Mucosa of descending colon (tissue), 3 donors: ENCODE data around the gene CXCL1. TPM values are rescaled to one million over a fixed set of nuclear protein-coding genes. Genes with fewer than 3 reads are reported as not detected.

ENCODE experiments used
- ATAC-seq: fragments of 200-7000 bp; cut with Tn5 transposase; one replicate; pipeline ENCODE4 v1.9.1; 2020; ENCODE audit warnings: mild to moderate bottlenecking, moderate library complexity
- DNase-seq, 3 donors: peaks; one replicate each; pipeline ENCODE4 v3.0.0-alpha.2; 2020
- H3K36me3 ChIP-seq: fragments of 200-600 bp; one replicate; pipeline ENCODE4 v1.8.0; 2021; ENCODE audit warnings: low read depth, mild to moderate bottlenecking
- H3K4me1 ChIP-seq: fragments of 200-600 bp; one replicate; pipeline ENCODE4 v1.8.0; 2021; ENCODE audit warnings: low read depth, mild to moderate bottlenecking
- H3K4me3 ChIP-seq: fragments of 200-600 bp; one replicate; pipeline ENCODE4 v1.8.0; 2021; ENCODE audit warnings: mild to moderate bottlenecking
- H3K9me3 ChIP-seq: fragments of 200-600 bp; one replicate; pipeline ENCODE4 v1.8.0; 2021; ENCODE audit warnings: mild to moderate bottlenecking
- intact Hi-C, 2 donors: fragments of 100-400 bp; cut with DNase I in 1 of 2; cut with micrococcal nuclease in 1 of 2; formaldehyde crosslinking; loops; one replicate each; pipeline versions ENCODE4 v1.11.0 to v1.11.1; 2022; cut with DNase I, micrococcal nuclease
- total RNA-seq, 3 donors: library from RNA; stranded (reverse); fragmentation: NEBNext Ultra II Directional in 2 of 3; extraction: Animal tissue kit (Norgen Biotek cat#: 25700) in 2 of 3; gene quantifications; one replicate each; pipeline versions ENCODE4 v1.2.1 to v1.2.4, GENCODE V29; 2021 to 2023
- TF ChIP-seq, protein P1 (sequence below): fragments of 200-600 bp; IDR thresholded peaks from one replicate; pipeline ENCODE4 v1.8.0; 2022; ENCODE audit warnings: antibody characterized with exemption, mild to moderate bottlenecking
- donor health status: DM: no; HTN: no; CAD: no; lungs with moderate emphysema.
- donor health status: DM: no; HTN: no; CAD: no.
- donor health status: DM: no; HTN: yes; CAD: no.

Gene CXCL1
- total RNA-seq, 3 donors from 2014 or later = 3.0 to 21.7 (median 3.2) TPM

DNA sequence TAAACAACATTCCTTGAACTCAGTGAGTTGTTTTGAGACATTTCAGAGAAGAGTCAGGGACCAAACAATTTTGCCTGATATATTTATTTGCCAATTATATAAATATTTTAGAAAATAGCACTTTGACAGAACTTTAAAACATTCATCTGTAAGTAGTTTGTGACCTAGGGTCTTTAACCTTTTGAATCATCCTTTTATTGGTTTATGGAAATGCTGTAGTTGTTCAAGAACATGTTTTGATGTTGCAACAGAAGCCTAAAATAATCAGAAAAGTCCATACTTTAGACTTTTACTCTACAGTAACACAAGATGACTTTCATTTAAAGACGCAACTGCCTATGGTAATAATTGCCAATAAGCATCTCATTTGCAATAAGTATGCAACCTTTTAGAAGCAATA is 43.0 kb downstream of the CXCL1 start:
- Histone ChIP-seq H3K9me3 (no peaks in the 10 kb centered on the region), H3K36me3 (no peaks in the 10 kb centered on the region), H3K4me3 (no peak overlapping the region), H3K4me1 (no peaks in the 10 kb centered on the region)
- ATAC-seq (no peak), DNase-seq (no peak)
- TF ChIP-seq, protein P1, sequence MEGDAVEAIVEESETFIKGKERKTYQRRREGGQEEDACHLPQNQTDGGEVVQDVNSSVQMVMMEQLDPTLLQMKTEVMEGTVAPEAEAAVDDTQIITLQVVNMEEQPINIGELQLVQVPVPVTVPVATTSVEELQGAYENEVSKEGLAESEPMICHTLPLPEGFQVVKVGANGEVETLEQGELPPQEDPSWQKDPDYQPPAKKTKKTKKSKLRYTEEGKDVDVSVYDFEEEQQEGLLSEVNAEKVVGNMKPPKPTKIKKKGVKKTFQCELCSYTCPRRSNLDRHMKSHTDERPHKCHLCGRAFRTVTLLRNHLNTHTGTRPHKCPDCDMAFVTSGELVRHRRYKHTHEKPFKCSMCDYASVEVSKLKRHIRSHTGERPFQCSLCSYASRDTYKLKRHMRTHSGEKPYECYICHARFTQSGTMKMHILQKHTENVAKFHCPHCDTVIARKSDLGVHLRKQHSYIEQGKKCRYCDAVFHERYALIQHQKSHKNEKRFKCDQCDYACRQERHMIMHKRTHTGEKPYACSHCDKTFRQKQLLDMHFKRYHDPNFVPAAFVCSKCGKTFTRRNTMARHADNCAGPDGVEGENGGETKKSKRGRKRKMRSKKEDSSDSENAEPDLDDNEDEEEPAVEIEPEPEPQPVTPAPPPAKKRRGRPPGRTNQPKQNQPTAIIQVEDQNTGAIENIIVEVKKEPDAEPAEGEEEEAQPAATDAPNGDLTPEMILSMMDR = no peak
- intact Hi-C loops = no loop called here

DNA sequence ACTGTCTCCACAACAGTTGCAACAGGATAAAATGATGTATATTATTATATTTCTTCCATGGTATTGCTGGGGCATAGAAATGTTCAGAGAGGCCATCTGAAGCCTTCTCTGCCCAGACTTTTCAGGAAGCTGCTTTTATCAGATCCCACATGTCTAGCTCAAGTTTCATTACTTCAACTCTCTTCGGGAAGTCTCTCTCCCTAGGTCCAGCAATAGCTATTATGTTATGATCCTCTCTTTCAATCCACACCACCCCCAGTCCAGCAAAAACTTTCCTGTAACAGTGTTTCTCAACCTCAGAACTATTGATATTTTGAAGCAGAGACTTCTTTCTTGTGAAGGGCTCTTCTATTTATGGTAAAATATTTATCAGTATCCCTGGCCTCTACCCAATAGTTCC is 44.9 kb downstream of the CXCL1 start:
- intact Hi-C loops = no loop called here
- no peak for ATAC-seq
- H3K4me3 ChIP-seq = no peak overlapping the region

DNA sequence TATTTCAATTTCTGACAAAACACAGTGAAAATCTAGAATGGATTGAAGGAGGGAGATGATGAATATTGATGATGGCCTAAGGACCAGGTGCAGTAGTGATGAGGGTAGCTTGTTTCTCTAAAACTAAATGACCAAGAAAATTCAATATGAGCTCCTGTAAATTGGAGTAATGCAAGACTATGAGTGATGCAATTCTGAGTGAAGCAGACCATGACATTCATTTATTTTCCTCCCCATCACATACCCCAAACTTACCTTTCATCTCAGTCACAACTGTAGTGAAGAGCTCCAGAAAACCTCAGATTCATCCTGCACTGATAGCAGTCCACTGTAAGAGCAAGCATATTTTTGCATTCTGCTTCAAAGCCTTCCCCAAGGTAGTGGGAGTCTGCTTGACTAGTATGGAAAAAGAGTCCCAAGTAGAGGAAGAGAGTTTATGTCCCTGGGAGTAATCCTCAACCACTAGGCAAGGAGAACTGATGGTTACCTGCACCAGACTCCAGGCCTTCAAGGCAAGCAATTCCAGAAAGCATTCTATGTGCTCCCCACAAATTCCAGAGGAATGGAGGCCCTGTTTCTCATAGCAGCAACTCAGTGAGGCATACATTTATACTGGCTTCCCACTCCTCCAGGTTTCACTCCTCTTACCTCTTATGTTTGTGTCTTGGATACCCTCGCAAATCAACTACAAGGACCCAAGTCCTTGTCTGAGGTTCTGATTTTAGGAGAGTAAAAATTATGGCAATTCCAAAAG is 47.2 kb downstream of the CXCL1 start:
- TF ChIP-seq, protein P1 = no peak
- Histone ChIP-seq H3K4me1 (no peaks in the 10 kb centered on the region), H3K36me3 (no peaks in the 10 kb centered on the region), H3K9me3 (no peaks in the 10 kb centered on the region), H3K4me3 (no peak overlapping the region)
- ATAC-seq = no peak
- intact Hi-C loops = no loop called here
- no peak for DNase-seq

More for the DNA sequence above, 44.9 kb downstream of the CXCL1 start:
- TF ChIP-seq, protein P1 = no peak
- Histone ChIP-seq H3K4me1 (no peaks in the 10 kb centered on the region), H3K9me3 (no peaks in the 10 kb centered on the region), H3K36me3 (no peaks in the 10 kb centered on the region)
- no peak for DNase-seq

DNA sequence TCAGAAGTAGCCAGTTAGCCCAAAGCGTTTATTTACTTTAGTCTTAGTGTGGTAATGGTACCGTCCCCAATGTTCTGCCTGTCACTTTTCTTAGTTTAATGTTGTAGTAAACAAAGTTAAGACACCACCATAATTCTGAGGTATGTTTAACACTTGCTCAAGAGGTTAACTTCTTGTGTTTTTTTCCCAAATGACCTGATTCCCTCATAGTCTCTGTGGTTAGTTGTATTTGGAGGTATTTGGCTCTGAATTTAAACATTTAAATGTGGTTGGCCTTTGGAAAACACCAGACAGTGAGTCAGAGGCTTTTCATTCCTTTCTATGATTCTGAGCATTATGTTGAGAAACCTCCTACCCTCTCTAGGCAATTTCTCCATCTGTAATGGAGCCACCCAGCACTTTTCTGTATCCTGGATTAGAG is 47.9 kb downstream of the CXCL1 start:
- intact Hi-C loops = no loop called here
- Histone ChIP-seq H3K4me1 (no peaks in the 10 kb centered on the region), H3K36me3 (no peaks in the 10 kb centered on the region), H3K9me3 (no peaks in the 10 kb centered on the region), H3K4me3 (no peak overlapping the region)
- TF ChIP-seq, protein P1 = no peak
- ATAC-seq (peak; percentile 56), DNase-seq (no peak)

DNA sequence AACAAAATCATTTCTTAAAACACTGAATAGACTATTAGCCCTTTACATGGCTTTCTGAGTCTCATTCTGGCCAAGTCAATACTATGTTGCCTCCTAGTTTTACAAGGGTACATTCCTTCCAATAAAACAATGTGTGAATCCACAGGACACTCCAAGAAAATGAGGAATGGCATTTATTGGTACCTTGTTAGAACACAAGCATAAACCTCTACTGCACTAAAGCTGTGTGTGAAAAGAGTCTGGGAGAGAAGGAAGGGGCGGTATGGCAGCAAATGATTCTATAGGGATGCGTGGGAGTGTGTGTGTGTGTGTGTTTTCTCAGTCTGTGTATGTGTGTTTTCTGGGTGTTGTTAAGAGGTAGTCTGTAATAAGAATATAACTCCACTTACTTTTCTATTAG is 48.9 kb downstream of the CXCL1 start:
- Histone ChIP-seq H3K36me3 (no peaks in the 10 kb centered on the region), H3K4me3 (no peak overlapping the region), H3K9me3 (no peaks in the 10 kb centered on the region), H3K4me1 (no peaks in the 10 kb centered on the region)
- ATAC-seq = peak; percentile 67
- intact Hi-C loops = no loop called here
- TF ChIP-seq, protein P1 = no peak
- no peak for DNase-seq

DNA sequence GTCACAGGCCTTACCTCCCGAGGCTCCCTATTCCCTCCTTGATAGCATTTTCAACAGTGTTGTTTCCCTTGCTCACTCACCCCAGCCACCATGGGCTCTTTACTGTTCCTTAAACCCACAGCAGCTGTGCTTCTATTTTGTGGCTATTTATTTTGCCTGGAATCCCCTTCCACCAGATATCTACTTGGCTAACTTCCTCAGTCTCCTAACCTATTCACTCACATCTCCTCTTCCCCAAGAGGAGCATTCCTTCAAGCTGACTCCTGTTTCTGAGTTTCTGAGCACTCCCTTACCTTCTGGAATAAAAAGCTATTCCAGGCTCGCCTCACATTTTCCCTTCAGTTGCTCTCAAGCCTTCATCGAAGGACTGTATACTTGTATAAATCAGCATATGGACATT is 50.5 kb downstream of the CXCL1 start:
- DNase-seq = no peak
- ATAC-seq = no peak
- H3K36me3 ChIP-seq = no peaks in the 10 kb centered on the region
- H3K9me3 ChIP-seq = no peaks in the 10 kb centered on the region
- TF ChIP-seq, protein P1 = no peak
- intact Hi-C loops = no loop called here
- H3K4me1 ChIP-seq = no peaks in the 10 kb centered on the region
- no peak overlapping the region for H3K4me3 ChIP-seq
